HEK293 (cell line): ENCODE data around the gene BICD1.

Experiments
- MZF1 ChIP-seq: fragments of 450-650 bp; formaldehyde crosslinking; IDR thresholded peaks from 2 replicates; pipeline ENCODE4 v1.5.1; 2017; ENCODE audit warnings: missing biosample characterization, missing genetic modification characterization, borderline replicate concordance
- OVOL3 ChIP-seq: fragments of 450-650 bp; formaldehyde crosslinking; IDR thresholded peaks from 2 replicates; pipeline ENCODE4 v1.5.1; 2016; ENCODE audit warnings: missing biosample characterization, missing genetic modification characterization
- REST ChIP-seq: fragments of 450-650 bp; formaldehyde crosslinking; IDR thresholded peaks from 2 replicates; pipeline ENCODE4 v1.5.1; 2016; ENCODE audit warnings: missing biosample characterization, missing genetic modification characterization
- SP3 ChIP-seq: fragments of 450-650 bp; formaldehyde crosslinking; IDR thresholded peaks from 2 replicates; pipeline ENCODE4 v1.5.1; 2016; ENCODE audit warnings: missing biosample characterization, missing genetic modification characterization
- ZBTB1 ChIP-seq: fragments of 450-650 bp; formaldehyde crosslinking; IDR thresholded peaks from 2 replicates; pipeline ENCODE4 v1.5.1; 2016; ENCODE audit warnings: missing biosample characterization, missing genetic modification characterization
- ZBTB11 ChIP-seq: fragments of 450-650 bp; formaldehyde crosslinking; conservative IDR thresholded peaks from 2 replicates; pipeline ENCODE4 v1.5.1; 2016; ENCODE audit warnings: low read depth, missing biosample characterization, missing genetic modification characterization
- ZBTB17 ChIP-seq: fragments of 450-650 bp; formaldehyde crosslinking; IDR thresholded peaks from 2 replicates; pipeline ENCODE4 v1.5.1; 2016; ENCODE audit warnings: missing biosample characterization, missing genetic modification characterization
- ZBTB44 ChIP-seq: fragments of 450-650 bp; IDR thresholded peaks from 2 replicates; pipeline ENCODE4 v1.5.1; 2018; ENCODE audit warnings: missing biosample characterization, mild to moderate bottlenecking, missing genetic modification characterization
- ZBTB48 ChIP-seq: fragments of 450-650 bp; formaldehyde crosslinking; IDR thresholded peaks from 2 replicates; pipeline ENCODE4 v1.5.1; 2016; ENCODE audit warnings: missing biosample characterization, missing genetic modification characterization
- ZBTB8A ChIP-seq: fragments of 450-650 bp; formaldehyde crosslinking; IDR thresholded peaks from 2 replicates; pipeline ENCODE4 v1.5.1; 2016; ENCODE audit warnings: missing biosample characterization, missing genetic modification characterization
- ZNF10 ChIP-seq: fragments of 450-650 bp; formaldehyde crosslinking; IDR thresholded peaks from 2 replicates; pipeline ENCODE4 v1.5.1; 2017; ENCODE audit warnings: missing biosample characterization, missing genetic modification characterization
- ZNF138 ChIP-seq: fragments of 450-650 bp; formaldehyde crosslinking; IDR thresholded peaks from 2 replicates; pipeline ENCODE4 v1.5.1; 2016; ENCODE audit warnings: missing biosample characterization, missing genetic modification characterization, borderline replicate concordance
- ZNF140 ChIP-seq: fragments of 450-650 bp; formaldehyde crosslinking; IDR thresholded peaks from 2 replicates; pipeline ENCODE4 v1.5.1; 2016; ENCODE audit warnings: missing biosample characterization, missing genetic modification characterization
- ZNF202 ChIP-seq: fragments of 450-650 bp; formaldehyde crosslinking; IDR thresholded peaks from 2 replicates; pipeline ENCODE4 v1.5.1; 2016; ENCODE audit warnings: missing biosample characterization, missing genetic modification characterization, borderline replicate concordance
- ZNF24 ChIP-seq: fragments of 450-650 bp; formaldehyde crosslinking; IDR thresholded peaks from 2 replicates; pipeline ENCODE4 v1.5.1; 2016; ENCODE audit warnings: missing biosample characterization, missing genetic modification characterization
- ZNF266 ChIP-seq: fragments of 450-650 bp; formaldehyde crosslinking; IDR thresholded peaks from 2 replicates; pipeline ENCODE4 v1.5.1; 2016; ENCODE audit warnings: missing biosample characterization, missing genetic modification characterization, low read depth
- ZNF292 ChIP-seq: fragments of 450-650 bp; formaldehyde crosslinking; IDR thresholded peaks from 2 replicates; pipeline ENCODE4 v1.5.1; 2016; ENCODE audit warnings: low read depth, missing biosample characterization, missing genetic modification characterization, borderline replicate concordance
- ZNF341 ChIP-seq: fragments of 450-650 bp; formaldehyde crosslinking; IDR thresholded peaks from 2 replicates; pipeline ENCODE4; 2016; ENCODE audit warnings: low read depth, missing biosample characterization, missing genetic modification characterization
- ZNF398 ChIP-seq: fragments of 450-650 bp; formaldehyde crosslinking; IDR thresholded peaks from 2 replicates; pipeline ENCODE4 v1.5.1; 2017; ENCODE audit warnings: missing biosample characterization, missing genetic modification characterization
- ZNF423 ChIP-seq: fragments of 450-650 bp; formaldehyde crosslinking; IDR thresholded peaks from 2 replicates; pipeline ENCODE4 v1.5.1; 2016; ENCODE audit warnings: missing biosample characterization, missing genetic modification characterization
- ZNF433 ChIP-seq: fragments of 450-650 bp; formaldehyde crosslinking; IDR thresholded peaks from 2 replicates; pipeline ENCODE4 v1.5.1; 2016; ENCODE audit warnings: missing biosample characterization, missing genetic modification characterization, low read depth
- ZNF558 ChIP-seq: fragments of 450-650 bp; formaldehyde crosslinking; IDR thresholded peaks from 2 replicates; pipeline ENCODE4 v1.5.1; 2016; ENCODE audit warnings: missing biosample characterization, missing genetic modification characterization
- ZNF626 ChIP-seq: fragments of 450-650 bp; sonication (Bioruptor Pico); formaldehyde crosslinking; IDR thresholded peaks from 2 replicates; pipeline ENCODE4 v1.5.1; 2018; ENCODE audit warnings: missing biosample characterization, missing genetic modification characterization, inconsistent platforms
- ZNF629 ChIP-seq: fragments of 450-650 bp; formaldehyde crosslinking; IDR thresholded peaks from 2 replicates; pipeline ENCODE4 v1.5.1; 2017; ENCODE audit warnings: missing biosample characterization, missing genetic modification characterization
- ZNF707 ChIP-seq: fragments of 450-650 bp; formaldehyde crosslinking; IDR thresholded peaks from 2 replicates; pipeline ENCODE4 v1.5.1; 2016; ENCODE audit warnings: missing biosample characterization, missing genetic modification characterization
- ZNF785 ChIP-seq: fragments of 450-650 bp; formaldehyde crosslinking; IDR thresholded peaks from 2 replicates; pipeline ENCODE4 v1.5.1; 2016; ENCODE audit warnings: missing biosample characterization, missing genetic modification characterization
- ZSCAN5A ChIP-seq: fragments of 450-650 bp; formaldehyde crosslinking; IDR thresholded peaks from 2 replicates; pipeline ENCODE4 v1.5.1; 2016; ENCODE audit warnings: missing biosample characterization, missing genetic modification characterization
- ZXDB ChIP-seq: fragments of 450-650 bp; formaldehyde crosslinking; IDR thresholded peaks from 2 replicates; pipeline ENCODE4 v1.5.1; 2016; ENCODE audit warnings: missing biosample characterization, missing genetic modification characterization

Gene BICD1

GRCh38 chr12:32407795-32408194, 301.1 kb downstream of the BICD1 start (continued):
- peak; percentile 36; the same call in 1 of the 2 replicates for TF ChIP-seq OVOL3
- TF ChIP-seq ZXDB (tag by site-specific recombination), result peak; percentile 52; the same call in 1 of the 2 replicates
- TF ChIP-seq ZBTB17 (tag by site-specific recombination), result no peak
- TF ChIP-seq ZNF398, result no peak
- TF ChIP-seq ZNF433 (tag by site-specific recombination), result 0 out of 2 replicates have a peak, but pooled peaks have one; percentile 16
- peak; percentile 74; the same call in 1 of the 2 replicates for TF ChIP-seq ZNF140 (tag by site-specific recombination)
- no peak; the same call in 1 of the 2 replicates for TF ChIP-seq MZF1 (tag by site-specific recombination)
- TF ChIP-seq ZNF707, result no peak
- peak; percentile 61; the same call in 1 of the 2 replicates for TF ChIP-seq ZNF558 (tag by site-specific recombination)
- peak; percentile 67 for TF ChIP-seq ZBTB8A (tag by site-specific recombination)
- TF ChIP-seq ZNF629 (tag by site-specific recombination), result peak; percentile 40; the same call in 1 of the 2 replicates
- 0 out of 2 replicates have a peak, but pooled peaks have one; percentile 32 for TF ChIP-seq ZNF292 (tag by site-specific recombination)
- TF ChIP-seq ZBTB48 (tag by site-specific recombination), result no peak
- no peak for TF ChIP-seq ZNF341 (tag by site-specific recombination)
- TF ChIP-seq ZNF266, result peak; percentile 70; the same call in 1 of the 2 replicates
- TF ChIP-seq ZSCAN5A (tag by site-specific recombination), result no peak
- TF ChIP-seq ZNF202 (tag by site-specific recombination), result 0 out of 2 replicates have a peak, but pooled peaks have one; percentile 23
- no peak for TF ChIP-seq ZNF785
- TF ChIP-seq ZBTB1 (tag by site-specific recombination), result 0 out of 2 replicates have a peak, but pooled peaks have one; percentile 55
- no peak for TF ChIP-seq ZNF24 (tag by site-specific recombination)
- no peak for TF ChIP-seq ZNF423 (tag by site-specific recombination)
- no peak for TF ChIP-seq ZNF10 (tag by site-specific recombination)
- TF ChIP-seq ZNF138 (tag by site-specific recombination), result no peak
- peak; percentile 70 for TF ChIP-seq ZBTB11 (tag by site-specific recombination)
- peak; percentile 70 for TF ChIP-seq REST (tag by site-specific recombination)
- no peak for TF ChIP-seq ZBTB44 (tag by site-specific recombination)
- no peak for TF ChIP-seq ZNF626 (tag by site-specific recombination)
- no peak for TF ChIP-seq SP3
- TF ChIP-seq, all 188 proteins: peak for 27
